Measurements from ENCODE around the gene MRPL54.
"Not testable (repeated sequence)": the region's sequence is repeated elsewhere in the genome, so short reads cannot be mapped to it uniquely, and the experiment has no call there.

The MRPL54 gene

GRCh38 chr19:3740431-3740830 is 22.1 kb upstream of the MRPL54 start:
- DNase-seq (ENCODE audit: low read depth): no peak

DNA sequence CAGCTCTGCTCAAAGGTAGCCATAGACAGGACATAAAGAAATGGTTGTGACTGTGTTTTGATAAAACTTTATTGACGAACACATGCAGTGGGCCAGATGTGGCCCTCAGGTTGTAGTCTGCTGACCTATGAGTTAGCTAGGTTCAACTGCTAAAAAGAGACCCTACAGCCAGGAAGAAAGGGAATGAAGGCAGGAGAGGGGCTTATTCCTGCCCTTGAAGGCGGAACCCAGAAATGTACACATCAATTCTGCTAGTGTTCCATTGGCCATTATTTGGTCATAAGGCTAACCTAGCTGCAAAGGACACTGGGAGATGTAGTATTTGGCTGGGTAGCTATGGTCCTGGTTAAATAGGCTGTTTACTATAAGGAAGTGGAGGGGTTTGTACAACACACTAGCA is 19.0 kb upstream of the MRPL54 start:
- peak; percentile 46 for DNase-seq (ENCODE audit: low read depth)

DNA sequence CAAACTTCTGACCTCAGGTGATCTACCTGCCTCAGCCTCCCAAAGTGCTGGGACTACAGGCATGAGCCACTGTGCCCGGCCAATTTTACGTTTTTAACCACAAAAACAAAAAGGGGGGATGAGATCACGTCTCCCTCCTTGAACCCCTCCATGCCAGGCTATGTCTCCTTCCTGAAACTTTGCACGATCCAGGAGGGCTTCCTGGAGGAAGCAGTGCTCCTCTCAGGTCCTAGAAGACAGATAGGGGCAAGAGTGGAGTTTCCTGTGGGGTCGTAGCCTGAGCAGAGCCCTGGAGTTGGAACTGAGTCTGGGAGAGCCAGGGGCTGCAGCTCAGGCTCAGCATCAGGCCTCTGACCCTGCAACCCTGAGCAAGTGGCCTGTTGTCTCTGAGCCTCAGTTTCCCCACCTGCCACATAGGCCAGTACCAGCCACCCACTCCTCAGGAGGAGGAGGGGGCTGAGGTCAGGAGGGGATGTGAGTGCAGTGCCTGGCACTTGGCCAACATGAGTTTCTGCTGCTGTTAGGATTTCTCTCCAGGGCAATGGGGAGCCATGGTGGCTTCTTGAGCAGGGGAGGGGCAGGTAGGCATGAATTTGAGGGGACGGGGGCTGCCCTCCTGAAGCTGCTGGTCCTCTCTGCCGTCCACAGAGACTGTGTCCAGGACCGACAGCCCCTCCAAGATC is 17.0 kb upstream of the MRPL54 start:
- DNase-seq (ENCODE audit: low read depth): no peak

DNA sequence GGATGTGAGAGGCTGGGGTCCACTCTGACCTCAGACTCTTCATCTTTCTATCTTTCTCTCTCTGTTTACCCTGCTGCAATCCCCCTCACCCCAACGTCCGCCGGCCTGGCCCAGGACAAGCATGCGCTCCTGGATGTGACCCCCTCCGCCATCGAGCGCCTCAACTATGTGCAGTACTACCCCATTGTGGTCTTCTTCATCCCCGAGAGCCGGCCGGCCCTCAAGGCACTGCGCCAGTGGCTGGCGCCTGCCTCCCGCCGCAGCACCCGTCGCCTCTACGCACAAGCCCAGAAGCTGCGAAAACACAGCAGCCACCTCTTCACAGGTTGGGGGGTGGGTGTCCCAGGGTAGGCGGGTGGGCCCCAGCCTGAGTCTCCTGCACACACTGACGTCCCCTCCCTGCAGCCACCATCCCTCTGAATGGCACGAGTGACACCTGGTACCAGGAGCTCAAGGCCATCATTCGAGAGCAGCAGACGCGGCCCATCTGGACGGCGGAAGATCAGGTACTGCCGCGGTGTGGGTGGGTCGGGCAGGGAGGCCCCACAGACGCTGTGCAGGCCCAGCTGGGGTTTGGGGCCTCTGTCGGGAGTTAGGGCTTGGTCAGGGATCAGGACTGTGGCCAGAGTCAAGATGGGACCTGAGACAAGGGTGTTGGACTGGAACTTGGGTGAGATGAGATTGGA is 16.0 kb upstream of the MRPL54 start:
- no peak for DNase-seq (ENCODE audit: low read depth)

- DNase-seq (ENCODE audit: low read depth): no peak
Observed at GRCh38 chr19:3748965-3749364, 13.5 kb upstream of the MRPL54 start.

DNA sequence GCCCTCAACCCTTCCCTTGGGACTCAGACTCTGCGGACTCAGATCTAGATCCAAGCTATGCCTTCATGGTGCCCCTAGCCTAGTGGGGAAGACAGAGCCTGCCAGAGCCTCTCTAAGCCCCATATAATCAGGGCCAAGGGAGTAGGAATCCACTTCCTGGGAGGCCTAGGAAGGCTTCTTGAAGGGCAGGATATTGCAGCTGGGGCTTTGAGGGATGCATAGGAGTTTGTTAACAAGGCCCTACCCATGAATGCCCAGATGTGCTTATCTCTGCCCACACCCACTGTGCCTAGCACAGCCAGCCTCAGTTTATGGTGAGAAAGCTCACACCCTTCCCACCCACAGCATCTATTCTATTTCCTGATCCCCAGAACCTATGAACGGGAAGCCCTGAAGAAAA is 12.3 kb upstream of the MRPL54 start:
- no peak for DNase-seq (ENCODE audit: low read depth)

- DNase-seq (ENCODE audit: low read depth): no peak
Observed at GRCh38 chr19:3751236-3751635, 11.2 kb upstream of the MRPL54 start.

DNA sequence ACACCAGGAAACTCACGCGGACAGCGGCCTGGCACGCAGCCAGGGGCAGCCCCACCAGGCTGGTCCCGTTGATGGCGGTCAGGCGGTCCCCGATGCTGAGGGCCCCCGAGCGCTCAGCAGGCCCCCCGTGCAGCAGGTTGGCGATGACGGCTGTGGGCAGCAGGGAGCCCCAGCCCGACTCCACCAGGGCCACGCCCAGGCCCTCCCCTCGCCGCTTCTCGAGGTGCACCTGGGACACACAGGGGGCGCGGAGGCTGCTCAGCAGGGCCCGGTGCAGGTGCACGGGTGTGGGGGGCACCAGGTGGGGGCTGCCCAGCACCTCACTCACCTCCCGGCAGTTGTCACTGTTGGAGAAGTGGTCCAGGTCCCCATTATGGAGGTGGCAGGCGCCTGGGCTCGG is 10.0 kb upstream of the MRPL54 start:
- DNase-seq (ENCODE audit: low read depth): no peak

DNA sequence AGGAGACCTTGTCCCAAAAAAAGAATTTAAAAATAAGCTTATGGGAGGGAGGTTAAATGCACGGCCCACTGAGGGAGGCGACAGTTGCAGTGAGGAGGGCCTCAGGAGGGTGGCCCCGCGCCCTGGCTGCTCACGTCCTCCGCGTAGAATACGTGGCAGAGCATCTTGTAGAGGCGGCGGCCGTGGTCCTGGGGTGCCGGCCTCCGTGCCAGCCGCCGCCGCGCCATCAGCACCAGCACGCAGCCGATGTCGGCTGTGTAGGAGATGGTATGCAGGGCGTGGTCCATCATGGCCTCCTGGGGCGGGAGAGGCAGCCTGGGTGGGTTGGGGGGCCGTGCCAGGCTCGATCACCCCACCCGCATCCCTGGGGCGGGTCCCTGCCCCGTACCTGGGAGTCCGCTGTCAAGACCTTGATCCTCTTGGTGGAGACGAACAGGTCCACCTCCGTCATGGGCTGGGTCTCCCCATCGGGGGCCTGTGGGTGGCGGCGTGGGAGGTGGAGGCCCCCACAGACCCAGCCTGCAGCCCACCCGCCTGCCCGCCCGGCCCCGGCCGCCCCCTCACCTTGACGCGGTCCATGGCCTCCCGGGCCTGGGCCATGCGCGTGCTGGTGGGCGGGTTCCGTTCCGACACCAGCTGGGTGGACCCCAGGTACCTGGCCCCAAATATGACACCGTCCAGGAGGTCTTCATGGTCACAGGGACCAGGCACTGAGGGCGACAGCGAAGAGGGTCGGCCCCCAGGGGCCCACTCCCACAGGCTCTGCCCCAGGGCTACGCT is 8.7 kb upstream of the MRPL54 start:
- no peak for DNase-seq (ENCODE audit: low read depth)

- DNase-seq (ENCODE audit: low read depth): not testable (repeated sequence)
Observed at GRCh38 chr19:3757705-3758104, 4.8 kb upstream of the MRPL54 start.

DNA sequence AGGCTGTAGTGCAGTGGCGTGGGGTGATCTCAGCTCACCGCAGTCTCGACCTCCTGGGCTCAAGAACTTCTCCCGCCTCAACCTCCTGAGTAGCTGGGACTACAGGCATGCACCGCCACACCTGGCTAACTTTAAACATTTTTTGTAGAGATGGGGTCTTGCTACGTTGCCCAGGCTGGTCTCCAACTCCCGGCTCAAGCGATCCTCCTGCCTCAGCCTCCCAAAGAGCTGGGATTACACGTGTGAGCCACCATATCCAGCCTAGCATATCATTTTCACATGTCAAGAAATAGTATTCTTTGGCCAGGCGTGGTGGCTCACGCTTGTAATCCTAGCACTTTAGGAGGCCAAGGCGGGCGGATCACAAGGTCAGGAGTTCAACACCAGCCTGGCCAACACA is 4.2 kb upstream of the MRPL54 start:
- DNase-seq (ENCODE audit: low read depth): not testable (repeated sequence)

GRCh38 chr19:3759482-3760254 is 2.8 kb upstream of the MRPL54 start:
- no peak for DNase-seq (ENCODE audit: low read depth)

DNA sequence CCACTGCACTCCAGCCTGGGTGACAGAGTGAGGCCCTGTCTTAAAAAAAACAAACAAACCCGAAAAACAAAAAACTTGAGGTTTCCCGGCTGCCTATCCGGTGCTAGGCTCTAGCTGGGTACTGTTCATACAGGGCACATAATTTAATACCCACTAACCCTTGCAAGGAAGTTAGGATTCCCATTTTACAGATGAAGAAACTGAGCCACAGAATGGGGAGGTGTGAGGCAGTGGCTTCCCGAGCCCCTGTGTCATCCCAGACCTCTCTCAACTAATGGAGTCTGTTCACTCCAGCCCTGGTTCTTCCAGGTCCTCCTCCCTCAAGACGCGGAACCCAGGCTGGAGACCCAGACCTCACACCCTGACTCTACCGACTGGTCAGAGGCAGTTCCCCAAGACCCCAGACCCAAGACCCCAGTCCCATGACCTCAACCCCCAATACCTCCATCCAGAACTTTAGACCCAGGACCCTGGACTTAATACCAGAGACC is 1.6 kb upstream of the MRPL54 start:
- peak; percentile 32 for DNase-seq (ENCODE audit: low read depth)

DNA sequence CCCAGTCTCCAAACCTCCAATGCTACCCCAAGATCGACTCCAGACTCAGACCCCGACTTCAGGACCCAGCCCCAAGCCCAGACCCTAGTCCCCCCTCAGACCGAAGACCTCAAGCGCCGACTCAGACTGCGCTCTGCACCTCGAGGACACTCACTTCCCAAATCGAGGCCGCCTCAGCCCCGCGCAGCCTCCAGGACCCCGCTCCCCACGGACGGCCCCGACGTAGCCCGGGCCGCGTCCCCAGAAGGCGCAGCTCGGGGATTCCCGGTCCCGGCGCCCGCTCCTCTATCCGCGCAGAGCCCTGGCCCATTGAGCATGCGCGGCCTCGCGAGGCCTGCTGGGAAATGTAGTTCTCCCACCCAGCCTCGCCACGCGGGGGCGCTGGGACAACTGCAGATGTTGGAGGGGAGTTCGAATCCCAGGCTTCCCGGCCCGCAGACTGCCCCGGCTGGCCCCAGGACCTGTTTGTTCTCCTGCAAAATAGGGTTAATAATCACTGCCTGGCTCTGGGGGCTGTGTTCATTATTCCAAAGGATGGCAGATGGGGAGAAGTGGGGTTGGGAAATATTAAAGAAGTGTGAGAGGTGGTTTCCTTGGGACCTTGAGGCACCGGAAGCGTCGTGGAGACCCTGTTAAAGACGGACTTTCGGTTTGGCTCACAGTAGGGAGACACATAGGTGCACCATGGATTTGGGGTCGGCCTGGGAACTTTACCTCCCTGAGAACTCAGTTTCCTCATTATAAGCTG is 926 bp upstream of the MRPL54 start, which contains the start of gene APBA3:
APBA3 (minus strand) TSS at position 311 of the 748 bp plus-strand sequence. CDS start 1,428 bp downstream, outside the sequence.
- peak; percentile 91 for DNase-seq (ENCODE audit: low read depth)

DNA sequence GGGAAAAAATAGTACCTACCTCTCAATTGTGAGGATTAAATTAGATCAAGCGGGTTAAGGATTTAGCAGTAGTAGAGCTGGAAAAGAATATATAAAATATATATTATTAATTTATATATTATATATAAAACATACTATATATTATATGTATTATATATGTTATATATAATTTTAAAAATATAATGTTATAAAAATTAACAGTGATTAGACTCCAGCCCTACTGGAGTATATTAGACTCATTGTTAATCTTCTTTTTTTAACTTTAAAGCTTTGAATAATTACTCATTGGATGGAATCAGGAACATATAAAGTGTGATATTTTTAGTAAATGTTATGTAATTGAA is 380 bp upstream of the MRPL54 start:
- DNase-seq (ENCODE audit: low read depth): no peak

- peak; percentile 74 for DNase-seq (ENCODE audit: low read depth)
Observed at GRCh38 chr19:3765121-3765520, 2.6 kb downstream of the MRPL54 start.

DNA sequence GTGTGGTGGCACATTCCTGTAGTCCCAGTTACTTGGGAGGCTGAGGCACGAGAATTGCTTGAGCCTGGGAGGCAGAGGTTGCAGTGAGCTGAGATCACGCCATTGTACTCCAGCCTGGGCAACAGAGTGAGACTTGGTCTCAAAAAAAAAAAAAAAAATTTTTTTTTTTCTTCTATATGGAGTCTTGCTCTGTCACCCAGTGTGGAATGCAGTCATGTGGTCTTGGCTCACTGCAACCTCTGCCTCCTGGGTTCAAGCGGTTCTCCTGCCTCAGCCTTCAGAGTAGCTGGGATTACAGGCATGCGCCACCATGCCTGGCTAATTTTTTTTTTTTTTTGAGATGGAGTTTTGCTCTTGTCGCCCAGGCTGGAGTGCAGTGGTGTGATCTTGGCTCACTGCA is 3.3 kb downstream of the MRPL54 start:
- peak; percentile 56 for DNase-seq (ENCODE audit: low read depth)

GRCh38 chr19:3766520-3766919 is 4.0 kb downstream of the MRPL54 start:
- no peak for DNase-seq (ENCODE audit: low read depth)

- no peak for DNase-seq (ENCODE audit: low read depth)
Observed at GRCh38 chr19:3767050-3767449, 4.6 kb downstream of the MRPL54 start.

- DNase-seq (ENCODE audit: low read depth): no peak
Observed at GRCh38 chr19:3768015-3768747, 5.7 kb downstream of the MRPL54 start.

DNA sequence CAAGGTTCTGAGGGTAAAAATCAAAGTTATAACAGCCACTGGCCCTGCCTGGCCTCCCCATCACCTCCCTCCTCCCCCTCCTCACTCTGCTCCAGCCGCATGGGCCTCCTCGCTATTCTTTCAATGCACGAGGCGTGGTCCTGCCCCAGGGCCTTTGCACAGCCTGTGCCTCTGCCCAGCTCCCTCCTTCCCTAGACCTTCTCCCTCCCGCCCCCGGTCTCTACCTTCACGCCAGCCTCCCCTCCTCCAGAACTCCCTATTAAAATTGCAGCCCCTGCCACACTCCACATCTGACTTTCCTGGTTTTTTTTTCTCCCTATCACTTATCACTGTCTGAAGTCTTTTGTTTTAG is 6.2 kb downstream of the MRPL54 start:
- no peak for DNase-seq (ENCODE audit: low read depth)

Data from ELR (cell line).